GM12878 (cell line): Measurements from ENCODE around the gene NFU1. TPM values are rescaled to one million over a fixed set of nuclear protein-coding genes. Genes with fewer than 3 reads are reported as not detected.

Experiments used
- ATAC-seq: fragments of 200-7000 bp; cut with Tn5 transposase; 3 replicates; pipeline ENCODE4 v1.9.1; 2020; ENCODE audit warnings: mild to moderate bottlenecking, moderate library complexity
- BruUV-seq: library from RNA; stranded (reverse); fragments of 400-500 nt; replicated peaks from 2 replicates; lab custom pipeline; 2021; lab: Mats Ljungman, UMichigan
- CTCF ChIA-PET: fragments of 300-600 bp; sonication (Branson Sonifier 250); formaldehyde crosslinking; extraction: SDS; loops from one replicate; lab custom pipeline; 2021; ENCODE audit warnings: inconsistent platforms; lab: Yijun Ruan, JAX
- POLR2A ChIA-PET: fragments of 350-600 bp; formaldehyde crosslinking; extraction: SDS; loops from one replicate; lab custom pipeline; 2021; ENCODE audit warnings: inconsistent platforms; lab: Charles Lee
- RAD21 ChIA-PET: fragments of 300-600 bp; sonication (Branson Sonifier 250); formaldehyde crosslinking; loops from one replicate; lab custom pipeline; 2023; ENCODE audit warnings: antibody characterized with exemption; ENCODE audit not compliant: unreplicated experiment; lab: Charles Lee
- SMC1A ChIA-PET: fragments of 300-600 bp; sonication (Branson Sonifier 250); formaldehyde crosslinking; loops from one replicate; lab custom pipeline; 2023; ENCODE audit not compliant: unreplicated experiment, uncharacterized antibody; lab: Charles Lee
- DNase-seq: peaks from one replicate; pipeline ENCODE4 v3.0.0-alpha.2; 2011; ENCODE audit warnings: low read depth, low spot score
- FAIRE-seq: peaks from 3 replicates; lab custom pipeline; 2011; peaks lifted over from hg19 to GRCh38; lab: Jason Lieb, UNC
- H2AFZ ChIP-seq: 2 replicates; pipeline ENCODE4 v1.6.0; 2011; ENCODE audit warnings: low read depth, low read length, control low read depth; ENCODE audit not compliant: control insufficient read depth
- H3K27ac ChIP-seq: 2 replicates; pipeline ENCODE4 v1.5.1; 2011; ENCODE audit warnings: control low read depth; ENCODE audit not compliant: control insufficient read depth, insufficient read depth
- H3K27me3 ChIP-seq, 2 experiments: replicated peaks in 1 of 2; 2 replicates each; pipeline versions ENCODE4 v1.6.0 to v1.6.1; 2011; ENCODE audit warnings: low read length in 1 of 2; ENCODE audit not compliant: control insufficient read depth in 2 of 2, insufficient read depth in 2 of 2
- H3K36me3 ChIP-seq, 2 experiments: 2 replicates each; pipeline ENCODE4 v1.5.1; 2011; ENCODE audit warnings: low read length in 1 of 2; ENCODE audit not compliant: control insufficient read depth in 2 of 2, insufficient read depth in 2 of 2
- H3K4me1 ChIP-seq: 2 replicates; pipeline ENCODE4 v1.6.1; 2011; ENCODE audit warnings: mild to moderate bottlenecking, low read length, moderate library complexity, mixed read lengths; ENCODE audit not compliant: control insufficient read depth, insufficient read depth
- H3K4me2 ChIP-seq: 2 replicates; pipeline ENCODE4 v1.6.0; 2011; ENCODE audit warnings: control low read depth; ENCODE audit not compliant: control insufficient read depth, insufficient read depth
- H3K4me3 ChIP-seq: fragments of 200-600 bp; sonication (generic); 2 replicates; pipeline ENCODE4 v1.5.1; 2016
- H3K79me2 ChIP-seq: 2 replicates; pipeline ENCODE4 v1.6.0; 2011; ENCODE audit warnings: low read length; ENCODE audit not compliant: control insufficient read depth, insufficient read depth
- H3K9ac ChIP-seq: 2 replicates; pipeline ENCODE4 v1.8.0; 2011; ENCODE audit warnings: low read length, control low read depth, mixed read lengths; ENCODE audit not compliant: control insufficient read depth, insufficient read depth
- H3K9me3 ChIP-seq: replicated peaks from 3 replicates; pipeline ENCODE4 v1.5.1; 2011; ENCODE audit warnings: mild to moderate bottlenecking, low read length; ENCODE audit not compliant: control insufficient read depth, insufficient read depth
- H4K20me1 ChIP-seq: 2 replicates; pipeline ENCODE4 v1.6.0; 2011; ENCODE audit not compliant: control insufficient read depth, insufficient read depth
- ASH2L ChIP-seq: fragments of 300-600, 200-600 bp; sonication (generic); IDR thresholded peaks from 2 replicates; pipeline ENCODE4 v1.6.1; 2017; ENCODE audit warnings: low read depth, mild to moderate bottlenecking, borderline replicate concordance
- BHLHE40 ChIP-seq, 2 experiments: fragments of 450-650 bp in 1 of 2; IDR thresholded peaks; 2 replicates each; pipeline ENCODE4 v1.6.1; 2011 to 2017; ENCODE audit warnings: low read depth in 2 of 2, borderline replicate concordance in 1 of 2, improper control_type of control experiment in 1 of 2, low read length in 1 of 2, mild to moderate bottlenecking in 1 of 2
- CBFB ChIP-seq: IDR thresholded peaks from 2 replicates; pipeline ENCODE4 v1.6.1; 2016; ENCODE audit warnings: antibody characterized with exemption, low read depth
- CBX5 ChIP-seq: sonication (generic); IDR thresholded peaks from 2 replicates; pipeline ENCODE4 v1.6.1; 2016; ENCODE audit warnings: low read depth, moderate library complexity, mild to moderate bottlenecking, inconsistent platforms
- CHD1 ChIP-seq: IDR thresholded peaks from 2 replicates; pipeline ENCODE4 v1.6.1; 2012; ENCODE audit warnings: low read depth, low read length, improper control_type of control experiment
- CREB1 ChIP-seq: IDR thresholded peaks from 2 replicates; pipeline ENCODE4 v1.6.1; 2012; ENCODE audit warnings: low read depth, mild to moderate bottlenecking, inconsistent platforms
- CREM ChIP-seq: IDR thresholded peaks from 2 replicates; pipeline ENCODE4 v1.6.1; 2014; ENCODE audit warnings: antibody characterized with exemption, low read depth
- FOS ChIP-seq: IDR thresholded peaks from 3 replicates; pipeline ENCODE4 v1.6.1; 2011; ENCODE audit warnings: borderline replicate concordance; ENCODE audit not compliant: insufficient read length; ENCODE audit errors: extremely low read depth
- HCFC1 ChIP-seq: fragments of 150-350 bp; IDR thresholded peaks from 2 replicates; pipeline ENCODE4 v1.6.1; 2014; ENCODE audit warnings: low read length
- HDAC6 ChIP-seq: fragments of 200-600 bp; sonication (generic); IDR thresholded peaks from one replicate; pipeline ENCODE4 v1.8.0; 2017; ENCODE audit warnings: antibody characterized with exemption; ENCODE audit not compliant: unreplicated experiment
- KAT2A ChIP-seq: conservative IDR thresholded peaks from 2 replicates; pipeline ENCODE4 v1.6.1; 2011; ENCODE audit warnings: low read depth, low read length; ENCODE audit not compliant: control insufficient read depth
- NKRF ChIP-seq: fragments of 450-650 bp; conservative IDR thresholded peaks from 2 replicates; pipeline ENCODE4 v1.6.1; 2017; ENCODE audit warnings: mild to moderate bottlenecking, moderate library complexity
- NR2C2 ChIP-seq: IDR thresholded peaks from 2 replicates; pipeline ENCODE4 v1.6.1; 2011; ENCODE audit warnings: borderline replicate concordance, low read depth; ENCODE audit not compliant: control insufficient read depth, insufficient read length
- POU2F2 ChIP-seq: IDR thresholded peaks from 3 replicates; pipeline ENCODE4 v1.6.1; 2011; ENCODE audit warnings: low read depth, mild to moderate bottlenecking, low read length, borderline replicate concordance
- RFX5 ChIP-seq: IDR thresholded peaks from 2 replicates; pipeline ENCODE4 v1.6.1; 2011; ENCODE audit warnings: low read depth, low read length, improper control_type of control experiment
- SP1 ChIP-seq: IDR thresholded peaks from one replicate; pipeline ENCODE4 v1.6.1; 2011; ENCODE audit warnings: low read depth, low read length
- SUPT20H ChIP-seq: IDR thresholded peaks from 2 replicates; pipeline ENCODE4 v1.6.1; 2011; ENCODE audit warnings: low read depth, mild to moderate bottlenecking, low read length, moderate library complexity, borderline replicate concordance; ENCODE audit not compliant: control insufficient read depth
- ZSCAN29 ChIP-seq: fragments of 450-650 bp; IDR thresholded peaks from 2 replicates; pipeline ENCODE4 v1.6.1; 2017; ENCODE audit warnings: mild to moderate bottlenecking, moderate library complexity
- ZZZ3 ChIP-seq: IDR thresholded peaks from 2 replicates; pipeline ENCODE4 v1.6.1; 2011; ENCODE audit warnings: low read depth; ENCODE audit not compliant: control insufficient read depth, insufficient read length
- WGBS: methylation state at CpG from one replicate; pipeline ENCODE4 v1.1.6; 2016; ENCODE audit warnings: low lambda C conversion rate; ENCODE audit not compliant: insufficient replicate concordance, insufficient coverage; ENCODE audit errors: missing lambda C conversion rate; 5-methylcytosine and 5-hydroxymethylcytosine counted together
- in situ Hi-C: fragments of 300-500 bp; cut with MboI; formaldehyde crosslinking; loops from 9 replicates; pipeline ENCODE4 v1.14.3; 2018; ENCODE audit warnings: mixed read lengths
- intact Hi-C: fragments of 100-400 bp; cut with micrococcal nuclease; formaldehyde crosslinking; loops from one replicate; pipeline ENCODE4 v1.14.2; 2022; ENCODE audit not compliant: unreplicated experiment
- polyA plus RNA-seq, 11 experiments: library from polyadenylated mRNA; depleted of rRNA in 4 of 11; unstranded in 6 of 11; stranded (reverse) in 5 of 11; fragments of >200 nt; fragmentation: Nextera tagmentation in 4 of 11; fragmentation: Illumina TruSeq in 1 of 11; extraction: Ambion mirVana in 4 of 11; extraction: Trizol in 1 of 11; gene quantifications; 1 replicate in 1 of 11; 2 replicates in 10 of 11; pipeline versions ENCODE4 v1.2.1 to v1.2.3, GENCODE V29; 2011 to 2016; ENCODE audit warnings: inconsistent platforms in 2 of 11, missing spikeins in 2 of 11, low read depth in 1 of 11
- total RNA-seq, 4 experiments: library from RNA; depleted of rRNA in 3 of 4; stranded (reverse); fragments of >200 nt in 3 of 4; fragmentation: Illumina TruSeq in 1 of 4; extraction: Trizol in 1 of 4; gene quantifications; 2 replicates each; pipeline versions ENCODE4 v1.2.1 to v1.2.3, GENCODE V29; 2013 to 2021
- TF ChIP-seq, protein P1 (sequence below), 3 experiments: IDR thresholded peaks in 2 of 3; conservative IDR thresholded peaks in 1 of 3; 2 replicates each; pipeline ENCODE4 v1.5.1; 2011; ENCODE audit warnings: low read depth in 3 of 3, low read length in 3 of 3, mild to moderate bottlenecking in 3 of 3, control low read depth in 2 of 3, moderate library complexity in 2 of 3, inconsistent platforms in 1 of 3, mixed read lengths in 1 of 3; ENCODE audit not compliant: control insufficient read depth in 2 of 3, insufficient read depth in 1 of 3; ENCODE audit errors: extremely low read depth in 1 of 3

NFU1 gene
- total and polyA plus RNA-seq, 10 of the 15 experiments (the other 5 are each of a cell fraction or from before 2014, with no cell fraction given) = 27.3 to 86.0 (median 41.5) TPM

GRCh38 chr2:69461404-69461803 is 24.2 kb upstream of the NFU1 start:
- CTCF ChIA-PET = no interaction called here
- FAIRE-seq = no peak

More at GRCh38 chr2:69461404-69461803, 24.2 kb upstream of the NFU1 start:
- no peaks in the 10 kb centered on the region for H4K20me1 ChIP-seq
- no peak overlapping the region for H3K27ac ChIP-seq
- ChIA-PET SMC1A (no interaction called here), POLR2A (no interaction called here), RAD21 (no interaction called here)
- H2AFZ ChIP-seq = no peak overlapping the region
- in situ Hi-C loops (no loop called here), intact Hi-C loops (no loop called here)
- no TSS peak for BruUV-seq
- no peaks in the 10 kb centered on the region for H3K27me3 ChIP-seq
- TF ChIP-seq CREM = no peak
- TF ChIP-seq CBFB = no peak
- TF ChIP-seq SUPT20H = no peak
- TF ChIP-seq POU2F2 = no peak
- no peak for TF ChIP-seq ZSCAN29
- no peak for TF ChIP-seq RFX5
- TF ChIP-seq NKRF = no peak
- no peak for TF ChIP-seq BHLHE40 (IDR thresholded peaks at IDR 0.05; ENCODE audit: borderline replicate concordance in 1 of 2, low read depth in 2 of 2, low read length in 1 of 2)
- TF ChIP-seq CHD1 = no peak
- TF ChIP-seq, protein P1, sequence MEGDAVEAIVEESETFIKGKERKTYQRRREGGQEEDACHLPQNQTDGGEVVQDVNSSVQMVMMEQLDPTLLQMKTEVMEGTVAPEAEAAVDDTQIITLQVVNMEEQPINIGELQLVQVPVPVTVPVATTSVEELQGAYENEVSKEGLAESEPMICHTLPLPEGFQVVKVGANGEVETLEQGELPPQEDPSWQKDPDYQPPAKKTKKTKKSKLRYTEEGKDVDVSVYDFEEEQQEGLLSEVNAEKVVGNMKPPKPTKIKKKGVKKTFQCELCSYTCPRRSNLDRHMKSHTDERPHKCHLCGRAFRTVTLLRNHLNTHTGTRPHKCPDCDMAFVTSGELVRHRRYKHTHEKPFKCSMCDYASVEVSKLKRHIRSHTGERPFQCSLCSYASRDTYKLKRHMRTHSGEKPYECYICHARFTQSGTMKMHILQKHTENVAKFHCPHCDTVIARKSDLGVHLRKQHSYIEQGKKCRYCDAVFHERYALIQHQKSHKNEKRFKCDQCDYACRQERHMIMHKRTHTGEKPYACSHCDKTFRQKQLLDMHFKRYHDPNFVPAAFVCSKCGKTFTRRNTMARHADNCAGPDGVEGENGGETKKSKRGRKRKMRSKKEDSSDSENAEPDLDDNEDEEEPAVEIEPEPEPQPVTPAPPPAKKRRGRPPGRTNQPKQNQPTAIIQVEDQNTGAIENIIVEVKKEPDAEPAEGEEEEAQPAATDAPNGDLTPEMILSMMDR (IDR thresholded peaks at IDR 0.05 in 2 of 3, conservative IDR thresholded peaks at IDR 0.05 in 1 of 3; ENCODE audit: control insufficient read depth in 2 of 3, extremely low read depth in 1 of 3, insufficient read depth in 1 of 3, low read depth in 3 of 3, low read length in 3 of 3) = no peak
- TF ChIP-seq CREB1 = no peak
- no peak for TF ChIP-seq FOS
- TF ChIP-seq CBX5 = no peak
- no peak for TF ChIP-seq HCFC1
- TF ChIP-seq HDAC6 = no peak
- TF ChIP-seq KAT2A = no peak
- TF ChIP-seq NR2C2 = no peak
- no peak for TF ChIP-seq ZZZ3
- TF ChIP-seq ASH2L = no peak
- TF ChIP-seq SP1 = no peak
- no peaks in the 10 kb centered on the region for H3K4me1 ChIP-seq
- no peak overlapping the region for H3K4me3 ChIP-seq
- no peak overlapping the region for H3K9ac ChIP-seq
- ATAC-seq (no peak), DNase-seq (no peak)
- H3K79me2 ChIP-seq = no peaks in the 10 kb centered on the region
- H3K36me3 ChIP-seq = no peaks in the 10 kb centered on the region; a peak in 1 of 4 replicates
- 96% methylated on average over 6 of the region's 6 CpGs for WGBS
- no peaks in the 10 kb centered on the region for H3K9me3 ChIP-seq
- H3K4me2 ChIP-seq = no peak overlapping the region
